GM19452 (cell line): ENCODE data around the gene SCRT2.
"Not testable (repeated sequence)": the region's sequence is repeated elsewhere in the genome, so short reads cannot be mapped to it uniquely, and the experiment has no call there.

Experiments used
- ATAC-seq: cut with Tn5 transposase; IDR thresholded peaks from one replicate; pipeline ENCODE4 v1.9.1; 2021; ENCODE audit not compliant: unreplicated experiment

SCRT2 gene

DNA sequence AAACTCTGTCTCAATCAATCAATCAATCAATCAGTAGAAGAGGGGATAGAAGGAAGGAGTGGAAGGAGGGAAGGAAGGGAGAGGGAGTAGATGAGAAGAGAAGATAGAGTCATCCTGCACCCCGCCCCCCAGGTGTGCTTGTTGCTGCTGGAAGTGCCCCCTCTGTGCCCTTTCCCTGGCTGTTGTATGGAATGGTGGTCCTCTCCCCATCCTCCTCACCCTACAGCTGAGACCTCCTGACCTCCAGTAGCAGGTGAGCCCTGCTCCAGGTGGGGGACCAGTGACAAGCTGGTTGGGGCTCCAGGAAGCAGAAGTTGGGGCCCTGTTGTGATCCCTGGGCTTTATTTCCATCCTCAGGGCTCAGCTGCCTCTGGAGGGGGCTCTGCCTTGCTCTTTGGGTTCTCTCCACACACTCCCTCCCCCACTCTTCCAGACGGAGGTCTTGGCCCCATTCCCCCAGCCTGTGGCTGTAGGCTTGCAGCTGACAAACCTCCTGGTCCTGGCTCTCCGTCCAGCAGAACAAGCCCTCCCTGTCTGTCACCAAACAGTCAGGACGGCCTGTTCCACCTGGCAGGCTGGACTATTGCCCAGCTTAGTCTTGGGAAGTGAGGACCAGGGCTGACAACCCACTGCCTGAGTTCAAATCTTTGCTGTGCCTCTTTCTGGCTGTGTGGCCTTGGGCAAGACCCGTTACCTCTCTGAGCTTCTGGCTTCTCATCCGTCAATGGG, 26.0 kb upstream of the SCRT2 start:
- ATAC-seq = no peak

DNA sequence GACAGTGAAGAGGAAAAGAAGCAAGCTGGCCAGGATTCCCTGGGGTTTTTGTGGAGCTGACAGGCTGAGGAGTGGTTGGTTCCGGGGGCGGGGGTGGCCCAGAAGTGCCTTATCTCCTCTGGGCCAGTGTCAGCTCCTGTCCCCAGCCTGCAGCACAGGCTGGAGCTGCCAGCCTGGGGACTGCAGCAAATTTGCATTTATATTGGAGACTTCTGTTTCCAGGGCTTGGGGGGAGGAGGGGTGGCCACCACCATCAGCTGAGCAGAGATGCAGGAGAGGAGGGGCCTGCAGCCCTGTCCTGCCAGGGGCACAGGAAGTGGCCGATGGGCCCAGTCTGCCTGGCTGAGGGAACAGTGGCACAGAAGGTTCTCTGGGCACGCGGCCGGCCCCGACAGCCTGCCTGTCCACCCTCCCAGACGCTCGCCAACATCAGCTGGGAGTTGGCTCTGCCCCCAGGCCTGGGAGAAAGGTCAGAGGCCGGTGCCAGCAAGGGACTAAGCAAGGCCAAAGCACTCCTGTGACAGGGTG, 24.3 kb upstream of the SCRT2 start:
- ATAC-seq = no peak

DNA sequence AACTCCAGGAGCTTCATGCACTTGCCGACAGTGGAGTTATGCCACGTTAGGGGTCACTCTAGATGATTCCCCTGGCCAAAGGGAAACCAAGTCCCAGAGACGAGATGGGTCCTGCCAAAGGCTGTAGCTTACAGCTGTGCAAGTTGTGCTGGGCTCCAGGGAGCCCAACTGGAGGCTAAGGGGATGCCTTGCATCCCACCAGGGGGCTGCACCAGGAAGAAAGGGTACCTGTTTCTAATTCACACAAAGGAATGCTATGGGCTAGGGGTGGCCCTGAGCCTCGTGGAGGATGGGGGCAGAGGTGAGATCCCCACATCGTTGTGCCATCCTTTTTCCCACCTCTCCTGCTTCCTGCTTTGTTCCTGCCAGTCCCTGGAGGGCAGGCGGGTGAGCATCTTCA, 23.7 kb upstream of the SCRT2 start:
- no peak for ATAC-seq

- no peak for ATAC-seq
Measured at GRCh38 chr20:698276-698675, 22.7 kb upstream of the SCRT2 start.

DNA sequence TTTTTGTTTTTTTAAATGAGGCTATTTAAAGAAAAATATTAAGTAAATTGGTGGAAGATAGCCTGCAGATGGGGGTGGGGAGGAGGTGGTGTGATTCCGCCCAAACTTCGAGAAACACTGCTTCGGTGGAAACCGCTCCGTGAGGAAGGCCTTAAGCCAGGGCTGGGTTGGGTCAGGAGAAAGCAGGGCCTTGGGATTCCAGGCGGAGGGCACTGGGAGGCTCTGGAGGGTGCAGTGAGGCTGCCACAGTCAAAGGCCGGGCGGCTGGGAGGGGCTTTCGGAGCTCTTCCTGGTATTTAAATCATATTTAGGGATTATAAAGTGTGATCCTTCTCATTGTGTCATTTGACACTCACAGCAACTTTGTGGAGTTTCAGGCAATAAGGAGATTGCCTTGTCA, 22.2 kb upstream of the SCRT2 start:
- ATAC-seq = no peak

- no peak for ATAC-seq
Measured at GRCh38 chr20:695165-695866, 19.7 kb upstream of the SCRT2 start.

DNA sequence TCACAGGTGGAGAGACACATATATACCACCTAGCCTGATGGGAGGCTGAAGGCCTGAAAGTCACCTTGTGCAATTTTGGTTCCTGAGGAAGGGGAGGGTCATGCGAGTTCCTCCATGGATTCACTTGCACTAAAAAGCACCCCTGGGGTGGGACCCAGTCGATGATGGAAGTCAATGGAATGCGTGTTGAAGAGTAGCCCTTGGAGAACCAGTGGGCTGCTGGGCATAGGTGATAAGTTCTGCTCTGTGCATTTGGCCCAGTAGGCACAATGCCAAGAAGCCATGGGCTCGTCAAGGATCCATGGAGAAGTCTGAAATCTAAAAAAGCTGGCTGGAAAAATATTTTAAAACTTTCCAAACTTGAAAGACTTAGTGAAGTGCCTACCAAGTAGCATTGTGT, 18.9 kb upstream of the SCRT2 start:
- no peak for ATAC-seq

DNA sequence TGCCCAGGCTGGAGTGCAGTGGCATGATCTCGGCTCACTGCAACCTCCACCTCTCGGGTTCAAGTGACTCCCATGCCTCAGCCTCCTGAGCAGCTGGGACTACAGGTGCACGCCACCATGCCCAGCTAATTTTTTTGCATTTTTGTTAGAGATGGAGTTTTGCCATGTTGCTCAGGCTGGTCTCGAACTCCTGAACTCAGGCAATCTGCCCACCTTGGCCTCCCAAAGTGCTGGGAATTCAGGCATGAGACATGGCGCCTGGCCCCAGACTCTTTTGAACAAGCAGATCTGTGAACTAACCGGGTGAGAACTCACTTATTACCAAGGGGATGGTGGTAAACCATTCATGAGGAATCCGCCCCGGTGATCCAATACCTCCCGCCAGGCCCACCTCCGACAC, 18.2 kb upstream of the SCRT2 start:
- ATAC-seq = not testable (repeated sequence)

GRCh38 chr20:692044-692443, 16.4 kb upstream of the SCRT2 start:
- ATAC-seq = no peak

GRCh38 chr20:689947-690346, 14.3 kb upstream of the SCRT2 start:
- no peak for ATAC-seq

DNA sequence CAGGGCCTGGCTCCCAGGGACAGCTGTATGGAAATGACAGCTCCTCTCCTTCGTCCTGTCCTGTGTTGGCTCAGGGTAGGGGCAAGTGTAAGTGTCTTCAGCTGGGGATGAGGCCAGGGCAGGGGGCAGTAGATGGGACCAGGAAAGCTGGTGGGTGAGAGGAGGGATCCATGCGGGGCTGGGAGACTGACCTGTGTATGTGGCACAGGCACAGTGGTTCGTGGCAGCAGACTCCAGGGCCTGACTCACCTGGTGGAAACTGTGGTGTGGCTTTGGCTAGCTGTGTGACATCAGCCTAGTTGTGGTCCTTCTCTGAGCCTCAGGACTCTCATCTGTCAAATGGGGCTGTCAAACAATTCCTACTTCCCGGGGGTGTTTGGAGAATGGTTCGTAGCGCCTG, 13.7 kb upstream of the SCRT2 start:
- no peak for ATAC-seq

- ATAC-seq = no peak
Measured at GRCh38 chr20:688809-689212, 13.2 kb upstream of the SCRT2 start.

- no peak for ATAC-seq
Measured at GRCh38 chr20:687468-688203, 12.0 kb upstream of the SCRT2 start.

GRCh38 chr20:684676-685319, 9.2 kb upstream of the SCRT2 start:
- ATAC-seq = no peak

GRCh38 chr20:682123-682522, 6.5 kb upstream of the SCRT2 start:
- no peak for ATAC-seq

DNA sequence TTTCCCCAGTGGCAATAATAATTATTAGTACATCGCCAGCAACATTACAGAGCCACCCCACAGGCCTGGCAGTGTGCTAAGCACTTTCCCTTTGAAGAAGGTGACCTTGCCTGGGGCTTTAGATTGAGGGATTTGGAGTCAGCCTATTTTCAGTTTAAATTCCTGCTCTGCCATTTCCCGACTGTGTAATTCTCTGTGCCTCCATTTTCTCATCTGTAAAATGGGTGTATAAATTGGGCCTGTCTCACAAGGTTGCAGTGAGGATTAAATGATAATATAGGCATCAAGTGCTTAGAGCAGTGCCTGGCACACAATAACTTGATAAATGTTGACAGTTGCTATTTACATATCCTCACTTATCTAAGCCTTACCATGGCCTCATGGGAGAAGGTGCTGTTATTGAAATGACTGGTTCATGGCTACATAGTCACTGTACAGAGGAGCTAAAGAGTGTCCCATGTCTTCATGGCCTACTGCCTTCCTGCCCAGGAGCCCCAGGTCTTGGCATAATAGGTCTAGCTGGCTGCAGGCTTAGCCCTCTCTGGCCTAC, 5.1 kb upstream of the SCRT2 start:
- no peak for ATAC-seq

DNA sequence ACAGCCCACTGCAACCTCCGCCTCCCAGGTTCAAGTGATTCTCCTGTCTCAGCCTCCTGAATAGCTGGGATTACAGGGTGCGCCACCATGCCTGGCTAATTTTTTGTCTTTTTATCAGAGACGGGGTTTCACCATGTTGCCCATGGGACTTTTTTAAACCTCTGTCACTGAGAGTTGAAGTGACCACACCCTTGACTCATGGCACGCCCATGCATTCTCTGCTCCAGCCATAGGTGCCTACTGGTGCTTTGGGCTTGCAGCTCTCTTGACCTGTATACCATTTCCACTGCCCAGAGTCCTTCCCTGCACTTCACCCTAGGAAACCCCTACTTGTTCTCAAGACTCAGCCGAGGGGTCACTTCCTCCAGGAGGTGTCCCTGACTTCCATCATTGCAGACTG, 2.4 kb upstream of the SCRT2 start:
- no peak for ATAC-seq

DNA sequence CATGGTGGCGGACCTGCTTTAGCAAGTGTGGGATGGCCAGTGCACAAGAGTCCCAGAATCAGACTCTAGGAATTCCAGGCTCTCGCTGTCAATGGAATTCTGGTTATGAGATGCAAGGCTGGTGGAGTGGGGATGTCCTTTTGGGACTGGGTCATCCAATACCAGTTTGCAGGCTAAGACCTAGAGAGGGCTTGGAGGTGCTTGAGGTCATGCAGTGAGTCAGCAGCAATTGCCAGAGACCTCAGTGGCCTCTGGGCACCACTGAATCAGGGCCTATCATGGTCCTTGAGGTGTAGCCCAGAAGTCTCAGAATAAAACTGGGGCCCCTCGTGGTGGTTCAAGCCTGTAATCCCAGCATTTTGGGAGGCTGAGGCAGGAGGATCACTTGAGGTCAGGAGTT, 1.4 kb upstream of the SCRT2 start:
- ATAC-seq = no peak

GRCh38 chr20:676315-676937, 824 bp upstream of the SCRT2 start:
- no peak for ATAC-seq

GRCh38 chr20:675033-675452, 559 bp downstream of the SCRT2 start:
- ATAC-seq = no peak

- no peak for ATAC-seq
Measured at GRCh38 chr20:673603-674001, 2.0 kb downstream of the SCRT2 start.
